ENCODE results near the gene TBX18.

DNA sequence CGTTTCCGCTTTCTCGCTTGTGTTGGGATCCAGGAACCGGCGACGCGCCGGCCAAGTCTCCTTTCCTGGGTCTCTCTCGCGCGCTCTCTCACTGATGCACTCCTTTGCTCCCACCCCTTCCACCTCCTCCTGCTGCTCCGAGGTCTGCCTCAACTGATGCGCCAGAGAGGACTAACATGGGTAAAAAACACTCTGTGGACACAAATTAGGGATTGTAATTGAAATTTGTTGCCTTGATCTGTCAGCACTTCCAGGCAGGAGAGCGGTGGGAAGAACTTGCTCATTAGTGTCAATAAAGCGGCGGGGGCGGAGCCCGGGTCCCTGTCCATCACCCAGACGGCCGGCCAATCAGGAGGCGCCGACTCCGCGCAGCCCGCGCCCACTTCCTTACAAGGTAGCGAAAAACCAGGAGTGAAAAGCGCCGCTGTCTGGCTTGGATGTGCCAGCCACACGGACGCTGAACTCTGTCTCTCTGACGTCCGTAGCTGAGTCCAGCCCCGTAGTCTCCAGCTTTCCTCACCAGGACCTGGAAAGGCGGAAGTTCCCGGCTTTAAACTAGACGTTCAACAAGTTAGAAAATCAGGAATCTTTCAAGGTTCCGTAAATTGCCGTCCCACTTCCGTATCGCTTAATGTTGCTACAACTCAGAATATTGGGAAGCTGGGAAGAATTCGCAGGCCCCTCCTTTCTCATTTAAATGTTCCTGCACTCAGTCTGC, at the start of gene TBX18:
- no peak for TF ChIP-seq POLR2AphosphoS5 (IDR thresholded peaks at IDR 0.05; ENCODE audit: low read depth, low read length)
- no peak for TF ChIP-seq TAF1 (IDR thresholded peaks at IDR 0.05; ENCODE audit: borderline replicate concordance, low read depth, low read length)
- no peak for TF ChIP-seq POLR2A (IDR thresholded peaks at IDR 0.05; ENCODE audit: low read depth, low read length)
